Endodermal cell (in vitro differentiated cells): ENCODE data around the gene MT1H. TPM values are rescaled to one million over a fixed set of nuclear protein-coding genes. Genes with fewer than 3 reads are reported as not detected.

Experiments used
- DNase-seq: peaks from one replicate; pipeline ENCODE4 v3.0.0-alpha.2; 2017
- H3K27ac ChIP-seq: 2 replicates; pipeline ENCODE4 v1.5.1; 2013; ENCODE audit warnings: mild to moderate bottlenecking, low read depth, low read length, moderate library complexity
- H3K27me3 ChIP-seq: 2 replicates; pipeline ENCODE4 v1.6.1; 2013; ENCODE audit warnings: mild to moderate bottlenecking, low read length, moderate library complexity; ENCODE audit not compliant: insufficient read depth, control insufficient read depth, poor library complexity, severe bottlenecking
- H3K36me3 ChIP-seq: 2 replicates; pipeline ENCODE4 v1.7.0; 2013; ENCODE audit warnings: mild to moderate bottlenecking, low read length, moderate library complexity; ENCODE audit not compliant: control insufficient read depth, insufficient read depth
- H3K4me1 ChIP-seq: one replicate; pipeline ENCODE4 v1.7.0; 2013; ENCODE audit warnings: low read length; ENCODE audit not compliant: control insufficient read depth, insufficient read depth
- H3K4me3 ChIP-seq: 2 replicates; pipeline ENCODE4 v1.5.1; 2013; ENCODE audit warnings: mild to moderate bottlenecking, low read length, moderate library complexity
- H3K9ac ChIP-seq: 2 replicates; pipeline ENCODE4 v1.6.1; 2013; ENCODE audit warnings: mild to moderate bottlenecking, low read length, moderate library complexity; ENCODE audit not compliant: poor library complexity, severe bottlenecking; ENCODE audit errors: extremely low read depth
- H3K9me3 ChIP-seq: 2 replicates; pipeline ENCODE4 v1.6.1; 2013; ENCODE audit warnings: mild to moderate bottlenecking, low read length, moderate library complexity; ENCODE audit not compliant: control insufficient read depth
- H3K27ac Mint-ChIP-seq: 2 replicates; pipeline ENCODE4 v1.8.0; 2020; ENCODE audit warnings: mixed read lengths
- H3K27me3 Mint-ChIP-seq: 2 replicates; pipeline ENCODE4 v1.8.0; 2021; ENCODE audit warnings: mild to moderate bottlenecking, mixed read lengths; ENCODE audit not compliant: insufficient read depth
- H3K36me3 Mint-ChIP-seq: 2 replicates; pipeline ENCODE4 v1.8.0; 2020; ENCODE audit warnings: low read depth, mixed read lengths
- H3K4me1 Mint-ChIP-seq: 2 replicates; pipeline ENCODE4 v1.8.0; 2020; ENCODE audit warnings: mixed read lengths
- H3K4me3 Mint-ChIP-seq: 2 replicates; pipeline ENCODE4 v1.8.0; 2020; ENCODE audit warnings: mild to moderate bottlenecking, moderate library complexity, mixed read lengths
- H3K9me3 Mint-ChIP-seq: 2 replicates; pipeline ENCODE4 v1.8.0; 2020; ENCODE audit warnings: mild to moderate bottlenecking, mixed read lengths
- WGBS, 2 experiments: methylation state at CpG; one replicate each; pipeline versions ENCODE4 v1.1.5 to v1.1.7; 2013; ENCODE audit warnings: missing lambda C conversion rate in 2 of 2, mixed read lengths in 1 of 2; ENCODE audit not compliant: insufficient coverage in 1 of 2, insufficient read length in 1 of 2; 5-methylcytosine and 5-hydroxymethylcytosine counted together
- total RNA-seq, 2 donors: library from RNA; stranded (reverse); fragmentation: NEBNext Ultra II Directional in 1 of 2; extraction: Animal tissue kit (Norgen Biotek cat#: 25700) in 1 of 2; gene quantifications; 2 replicates in 1 of 2; 3 replicates in 1 of 2; pipeline ENCODE4 v1.2.1, GENCODE V29; 2021
- TF ChIP-seq, protein P1 (sequence below): fragments of 200-600 bp; sonication (generic); conservative IDR thresholded peaks from 2 replicates; pipeline ENCODE4 v1.5.0; 2021; ENCODE audit warnings: antibody characterized with exemption, mild to moderate bottlenecking

MT1H gene
- total RNA-seq, 2 donors from 2014 or later: 1.6 TPM; not detected in 1

DNA sequence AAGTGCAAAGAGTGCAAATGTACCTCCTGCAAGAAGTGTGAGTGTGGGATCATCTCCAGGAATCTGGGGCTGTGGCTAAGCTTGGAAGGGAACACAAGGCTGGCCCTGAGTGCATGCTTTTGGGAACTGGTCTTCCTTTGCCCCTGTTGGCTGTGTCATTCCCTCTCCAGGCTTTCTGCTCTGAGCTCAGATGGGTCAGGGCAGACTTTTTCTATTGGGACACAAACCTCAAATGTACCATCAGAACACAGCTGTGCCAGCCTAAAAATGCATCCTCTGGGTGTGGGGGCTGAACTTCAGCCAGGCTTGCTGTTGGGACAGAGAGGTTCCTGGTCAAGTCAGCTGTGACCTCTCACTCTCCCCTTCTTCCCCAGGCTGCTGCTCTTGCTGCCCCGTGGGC lies 17.0 kb upstream of the MT1H start:
- DNase-seq: no peak
- peaks cover 80% of the 10 kb centered on the region for H3K27me3 Mint-ChIP-seq
- Histone ChIP-seq H3K4me3 (no peak overlapping the region), H3K4me1 (no peaks in the 10 kb centered on the region), H3K27me3 (peaks cover 88% of the 10 kb centered on the region), H3K9ac (no peak overlapping the region), H3K27ac (no peak overlapping the region), H3K36me3 (no peaks in the 10 kb centered on the region), H3K9me3 (no peaks in the 10 kb centered on the region)
- H3K4me1 Mint-ChIP-seq: no peaks in the 10 kb centered on the region
- no peaks in the 10 kb centered on the region for H3K36me3 Mint-ChIP-seq
- H3K4me3 Mint-ChIP-seq: no peak overlapping the region
- TF ChIP-seq, protein P1, sequence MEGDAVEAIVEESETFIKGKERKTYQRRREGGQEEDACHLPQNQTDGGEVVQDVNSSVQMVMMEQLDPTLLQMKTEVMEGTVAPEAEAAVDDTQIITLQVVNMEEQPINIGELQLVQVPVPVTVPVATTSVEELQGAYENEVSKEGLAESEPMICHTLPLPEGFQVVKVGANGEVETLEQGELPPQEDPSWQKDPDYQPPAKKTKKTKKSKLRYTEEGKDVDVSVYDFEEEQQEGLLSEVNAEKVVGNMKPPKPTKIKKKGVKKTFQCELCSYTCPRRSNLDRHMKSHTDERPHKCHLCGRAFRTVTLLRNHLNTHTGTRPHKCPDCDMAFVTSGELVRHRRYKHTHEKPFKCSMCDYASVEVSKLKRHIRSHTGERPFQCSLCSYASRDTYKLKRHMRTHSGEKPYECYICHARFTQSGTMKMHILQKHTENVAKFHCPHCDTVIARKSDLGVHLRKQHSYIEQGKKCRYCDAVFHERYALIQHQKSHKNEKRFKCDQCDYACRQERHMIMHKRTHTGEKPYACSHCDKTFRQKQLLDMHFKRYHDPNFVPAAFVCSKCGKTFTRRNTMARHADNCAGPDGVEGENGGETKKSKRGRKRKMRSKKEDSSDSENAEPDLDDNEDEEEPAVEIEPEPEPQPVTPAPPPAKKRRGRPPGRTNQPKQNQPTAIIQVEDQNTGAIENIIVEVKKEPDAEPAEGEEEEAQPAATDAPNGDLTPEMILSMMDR: no peak
- no peak overlapping the region for H3K27ac Mint-ChIP-seq
- no peaks in the 10 kb centered on the region for H3K9me3 Mint-ChIP-seq
- 91% methylated on average over 1 of the region's 1 CpG; no CpG with 5 or more reads in 1 of the 2 experiments for WGBS, 2 experiments

DNA sequence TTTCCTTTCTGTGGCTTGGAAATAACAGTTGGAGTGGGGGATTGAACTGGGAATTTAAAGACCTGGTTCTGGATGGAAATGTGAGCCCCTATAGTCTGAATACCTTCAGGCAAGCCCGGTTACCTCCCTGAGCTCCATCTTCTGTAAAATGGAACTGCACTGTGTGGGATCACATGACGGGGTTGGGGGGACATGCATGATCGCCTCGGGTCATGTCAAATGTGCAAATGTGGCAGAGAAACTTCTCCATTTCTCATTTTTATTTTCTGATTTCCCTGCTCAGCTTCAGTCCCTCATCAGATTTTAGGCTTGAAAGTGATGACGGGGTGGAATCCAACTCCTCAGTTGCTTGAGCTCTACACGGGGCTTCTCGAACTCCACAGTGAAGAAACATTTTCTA lies 16.4 kb upstream of the MT1H start:
- Mint-ChIP-seq H3K36me3 (no peaks in the 10 kb centered on the region), H3K4me1 (peaks cover 4% of the 10 kb centered on the region), H3K27ac (no peak overlapping the region), H3K9me3 (no peaks in the 10 kb centered on the region), H3K4me3 (no peak overlapping the region), H3K27me3 (peaks cover 78% of the 10 kb centered on the region)
- H3K4me3 ChIP-seq: no peak overlapping the region
- H3K27me3 ChIP-seq: peaks cover 88% of the 10 kb centered on the region
- no peaks in the 10 kb centered on the region for H3K9me3 ChIP-seq
- no peak overlapping the region for H3K27ac ChIP-seq
- WGBS, 2 experiments: 89 to 93% methylated on average over 4 to 7 of the region's 7 CpGs
- no peak overlapping the region for H3K9ac ChIP-seq
- H3K36me3 ChIP-seq: no peaks in the 10 kb centered on the region
- TF ChIP-seq, protein P1: no peak
- no peak for DNase-seq
- H3K4me1 ChIP-seq: no peaks in the 10 kb centered on the region

DNA sequence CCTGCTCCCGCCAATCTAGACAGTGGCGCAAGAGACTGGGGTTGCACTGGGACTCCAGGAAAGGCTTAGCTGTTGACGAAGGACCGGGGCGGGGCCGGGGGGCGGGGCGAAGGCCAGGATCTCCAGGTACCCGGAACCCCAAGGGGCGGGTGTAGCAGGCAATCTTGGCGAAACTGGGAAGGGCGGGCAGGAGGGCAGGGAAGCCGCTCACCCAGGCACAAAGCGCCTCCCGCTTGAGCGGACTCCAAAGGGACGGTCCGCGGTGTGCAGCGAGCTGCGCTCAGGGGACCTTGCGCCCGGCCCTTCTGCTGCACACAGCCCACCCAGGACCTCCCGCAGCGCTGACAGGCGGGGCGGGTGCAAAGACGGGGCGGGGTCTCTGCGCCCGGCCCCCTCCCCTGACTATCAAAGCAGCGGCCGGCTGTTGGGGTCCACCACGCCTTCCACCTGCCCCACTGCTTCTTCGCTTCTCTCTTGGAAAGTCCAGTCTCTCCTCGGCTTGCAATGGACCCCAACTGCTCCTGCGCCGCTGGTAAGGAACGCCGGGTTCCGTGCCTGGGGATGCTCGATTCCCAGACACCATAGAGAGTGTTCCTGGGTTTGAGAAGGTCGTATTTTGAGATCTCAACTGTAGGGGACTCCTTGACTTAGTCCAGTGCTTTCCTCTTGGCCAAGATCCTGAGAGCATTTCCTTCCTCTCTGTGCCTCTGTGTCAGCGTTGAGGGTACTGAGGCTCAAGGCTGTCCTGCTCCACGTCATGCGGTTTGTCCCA lies 11.9 kb upstream of the MT1H start, which contains the start of gene MT1F:
MT1F (plus strand) TSS at position 405 of the 772 bp plus-strand sequence; CDS start at position 505, 100 bp downstream.
- WGBS, 2 experiments: 3 to 10% methylated on average over 18 to 46 of the region's 46 CpGs
- no peak within 1 kb of the TSS for H3K27ac ChIP-seq

More for the DNA sequence above, 11.9 kb upstream of the MT1H start, which contains the start of gene MT1F:
- H3K4me1 ChIP-seq: no peaks in the 10 kb centered on the region
- Mint-ChIP-seq H3K9me3 (no peaks in the 10 kb centered on the region), H3K36me3 (no peaks in the 10 kb centered on the region), H3K27me3 (peaks cover 80% of the 10 kb centered on the region), H3K4me3 (peak within 1 kb of the TSS; percentile 61), H3K27ac (no peak within 1 kb of the TSS), H3K4me1 (peaks cover 6% of the 10 kb centered on the region)
- no peaks in the 10 kb centered on the region for H3K36me3 ChIP-seq
- H3K4me3 ChIP-seq: peak within 1 kb of the TSS; percentile 76
- no peak within 1 kb of the TSS for H3K9ac ChIP-seq
- H3K27me3 ChIP-seq: peaks cover 88% of the 10 kb centered on the region
- TF ChIP-seq, protein P1: peak; percentile 8
- H3K9me3 ChIP-seq: no peaks in the 10 kb centered on the region
- peak; percentile 97 for DNase-seq
